Ishikawa (cell line): ENCODE measurements around the gene SAXO1.

Experiments used
- CEBPB ChIP-seq: IDR thresholded peaks from 2 replicates; pipeline ENCODE4 v1.6.1; 2012
- EGR1 ChIP-seq: IDR thresholded peaks from 2 replicates; pipeline ENCODE4 v1.6.1; 2012
- EP300 ChIP-seq: IDR thresholded peaks from 2 replicates; pipeline ENCODE4 v1.6.1; 2012; ENCODE audit warnings: borderline replicate concordance
- RAD21 ChIP-seq: IDR thresholded peaks from 2 replicates; pipeline ENCODE4 v1.6.1; 2012; ENCODE audit warnings: low read depth
- REST ChIP-seq: IDR thresholded peaks from 2 replicates; pipeline ENCODE4 v1.6.1; 2012; ENCODE audit warnings: low read depth, mild to moderate bottlenecking
- YY1 ChIP-seq: IDR thresholded peaks from 2 replicates; pipeline ENCODE4 v1.6.1; 2012; ENCODE audit warnings: low read depth

DNA sequence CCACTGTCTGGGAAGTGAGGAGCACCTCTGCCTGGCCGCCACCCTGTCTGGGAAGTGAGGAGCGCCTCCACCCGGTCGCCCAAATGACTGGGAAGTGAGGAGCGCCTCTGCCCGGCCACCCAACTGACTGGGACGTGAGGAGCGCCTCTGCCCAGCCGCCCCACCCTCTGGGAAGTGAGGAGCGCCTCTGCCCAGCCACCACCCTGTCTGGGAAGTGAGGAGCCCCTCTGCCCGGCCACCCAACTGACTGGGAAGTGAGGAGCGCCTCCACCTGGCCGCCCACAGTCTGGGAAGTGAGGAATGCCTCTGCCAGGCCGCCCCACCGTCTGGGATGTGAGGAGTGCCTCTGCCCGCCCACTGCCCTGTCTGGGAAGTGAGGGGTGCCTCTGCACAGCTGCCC is 32.9 kb downstream of the SAXO1 start:
- TF ChIP-seq REST = no peak
- TF ChIP-seq EP300 = no peak
- TF ChIP-seq YY1 = no peak
- TF ChIP-seq CEBPB = no peak
- TF ChIP-seq EGR1 = no peak
- TF ChIP-seq RAD21 = no peak
